ENCODE measurements around the gene KANSL1L. TPM values are rescaled to one million over a fixed set of nuclear protein-coding genes. Genes with fewer than 3 reads are reported as not detected.

Gene KANSL1L
- total and polyA plus RNA-seq, 10 of the 15 experiments (the other 5 are each of a cell fraction or from before 2014, with no cell fraction given), result 1.2 to 9.5 (median 3.7) TPM

GRCh38 chr2:210002158-210003157 is 168.8 kb downstream of the KANSL1L start, which contains the start of gene RPE (continued):
- TF ChIP-seq CREM (IDR thresholded peaks at IDR 0.05; ENCODE audit: low read depth) (peak; percentile 50; the same call in 1 of the 2 replicates), POLR2AphosphoS2 (IDR thresholded peaks at IDR 0.05; ENCODE audit: low read depth, low read length) (peak; percentile 28; the same call in 1 of the 2 replicates), IRF5 (IDR thresholded peaks at IDR 0.05; ENCODE audit: borderline replicate concordance) (no peak), CHD1 (IDR thresholded peaks at IDR 0.05; ENCODE audit: low read depth, low read length) (no peak), ELK1 (IDR thresholded peaks at IDR 0.05; ENCODE audit: low read depth, low read length) (peak; percentile 58; the same call in 1 of the 2 replicates), SREBF2 (IDR thresholded peaks at IDR 0.05; ENCODE audit: low read length) (no peak), TBL1XR1 (IDR thresholded peaks at IDR 0.05; ENCODE audit: low read depth, low read length) (no peak), NKRF (conservative IDR thresholded peaks at IDR 0.05) (peak; percentile 82; the same call in 1 of the 2 replicates), ZNF274 (IDR thresholded peaks at IDR 0.05; ENCODE audit: insufficient read depth, insufficient read length) (no peak), LARP7 (IDR thresholded peaks at IDR 0.05) (peak; percentile 54; the same call in 1 of the 2 replicates), NFYB (IDR thresholded peaks at IDR 0.05; ENCODE audit: insufficient read depth, low read depth, low read length) (peak; percentile 58; the same call in 1 of the 2 replicates), STAT1 (conservative IDR thresholded peaks at IDR 0.05) (no peak), ZSCAN29 (IDR thresholded peaks at IDR 0.05) (no peak), PRDM15 (CRISPR knock-in tag; IDR thresholded peaks at IDR 0.05) (no peak), SUPT20H (IDR thresholded peaks at IDR 0.05; ENCODE audit: borderline replicate concordance, control insufficient read depth, low read depth, low read length) (no peak), EGR1 (IDR thresholded peaks at IDR 0.05; ENCODE audit: borderline replicate concordance in 1 of 2, low read depth in 2 of 2, low read length in 2 of 2) (no peak), ASH2L (IDR thresholded peaks at IDR 0.05; ENCODE audit: borderline replicate concordance, low read depth) (no peak; the same call in 1 of the 2 replicates)
